T-helper 1 cell treated with Interleukin-12 subunit alpha and Interleukin-12 subunit beta and Interleukin-4 antibody, amounts not matched to agents 30 ng/mL and 1 ng/mL, for 36 hours (primary cell): ENCODE results near the gene CSNK1G1. TPM values are rescaled to one million over a fixed set of nuclear protein-coding genes. Genes with fewer than 3 reads are reported as not detected.
"Not testable (repeated sequence)": the region's sequence is repeated elsewhere in the genome, so short reads cannot be mapped to it uniquely, and the experiment has no call there.

Source experiments
- intact Hi-C: fragments of 100-400 bp; cut with micrococcal nuclease; formaldehyde crosslinking; loops from one replicate; pipeline ENCODE4 v1.15.1; 2024
- total RNA-seq: library from RNA; stranded (reverse); gene quantifications from 2 replicates; pipeline ENCODE4 v1.2.3, GENCODE V29; 2022

Gene CSNK1G1
- total RNA-seq, 1 donor from 2014 or later, result 32.8 TPM

DNA sequence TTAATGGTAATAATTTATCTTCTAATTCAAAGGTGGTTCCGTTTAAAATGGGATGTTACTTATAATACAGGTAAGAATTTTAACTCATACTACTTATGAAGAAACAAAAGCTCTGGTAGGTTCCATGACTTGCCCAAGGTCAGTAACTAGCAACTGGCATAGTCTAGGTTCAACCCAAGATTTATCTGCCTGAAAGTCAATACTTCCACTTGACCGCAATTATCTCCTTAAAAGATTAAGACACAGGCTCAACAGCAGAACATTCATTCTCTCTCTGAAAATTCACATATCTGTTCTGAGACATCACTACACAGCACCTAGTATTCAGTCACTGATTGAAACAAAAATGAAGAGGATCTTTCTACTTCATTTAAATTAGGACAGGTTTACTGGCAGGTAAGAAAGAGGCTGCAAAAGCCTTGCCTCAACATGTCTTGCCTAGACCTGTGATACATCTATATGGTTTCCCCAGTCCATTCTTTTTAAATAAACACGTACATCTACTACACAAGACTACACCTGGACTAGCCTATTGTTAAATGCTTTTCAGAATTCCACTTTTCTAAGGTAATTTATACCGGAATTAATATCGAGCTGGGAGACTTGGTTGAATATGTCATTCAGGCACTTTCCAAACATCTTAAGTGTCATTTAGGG is 1.2 kb downstream of the CSNK1G1 start:
- intact Hi-C loops, result loop anchor here (1.0 kb wide), 1 partner anchor 77 kb away; no protein-coding TSS in a partner anchor

DNA sequence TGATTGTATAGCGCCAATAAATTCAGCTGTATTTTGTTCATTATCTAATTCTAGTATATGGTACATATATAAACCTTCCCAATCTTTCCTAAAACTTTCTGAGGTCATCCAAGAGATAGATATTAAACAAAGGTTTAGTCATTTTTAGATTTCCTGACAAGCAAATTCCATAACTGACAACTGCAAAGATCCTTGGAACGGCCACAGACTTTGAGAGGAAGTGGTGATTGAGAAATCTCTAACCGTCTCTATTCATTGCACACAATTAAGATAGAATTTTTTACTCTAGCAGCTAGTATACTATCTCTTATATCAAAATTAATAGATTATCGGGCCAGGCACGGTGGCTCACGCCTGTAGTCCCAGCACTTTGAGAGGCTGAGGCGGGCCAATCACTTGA is 4.7 kb downstream of the CSNK1G1 start:
- intact Hi-C loops, result no loop called here

DNA sequence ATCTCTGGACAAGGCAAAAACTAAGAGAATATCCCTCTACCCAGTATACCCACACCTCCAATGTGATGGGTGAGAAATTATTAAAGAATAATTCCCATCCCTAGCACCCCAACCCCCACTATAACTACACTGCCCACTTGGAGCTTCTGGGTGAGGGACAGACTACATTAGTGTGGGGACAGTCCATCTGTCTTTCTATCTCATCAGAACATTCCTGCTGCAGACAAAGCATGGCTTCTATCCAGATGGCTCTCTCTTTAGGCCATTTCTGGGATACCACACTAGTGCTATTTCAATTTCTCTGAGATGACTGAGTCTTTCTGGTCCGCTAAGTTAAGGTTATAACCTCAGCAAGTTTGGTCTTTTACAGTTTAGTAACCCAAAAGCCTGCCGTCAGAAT is 6.6 kb downstream of the CSNK1G1 start:
- intact Hi-C loops, result no loop called here

DNA sequence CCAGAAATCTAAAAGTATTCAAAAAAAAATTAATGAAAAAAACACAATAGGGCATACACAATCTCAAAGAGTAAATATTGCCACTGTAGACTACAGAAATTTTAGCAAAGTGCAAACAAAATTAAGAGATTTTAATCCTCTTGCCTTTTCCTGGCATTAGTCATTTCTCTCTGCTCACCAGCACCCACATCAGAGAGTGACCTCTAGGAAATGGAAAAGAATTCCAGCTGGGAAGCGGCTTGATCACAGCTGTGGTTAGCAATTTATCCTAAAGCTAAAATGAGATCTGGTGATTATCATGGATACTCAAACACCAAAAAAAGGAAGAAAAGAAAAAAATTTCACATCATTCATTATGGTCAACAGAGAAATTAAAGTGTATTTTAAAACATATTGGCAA is 7.5 kb downstream of the CSNK1G1 start:
- intact Hi-C loops, result no loop called here

DNA sequence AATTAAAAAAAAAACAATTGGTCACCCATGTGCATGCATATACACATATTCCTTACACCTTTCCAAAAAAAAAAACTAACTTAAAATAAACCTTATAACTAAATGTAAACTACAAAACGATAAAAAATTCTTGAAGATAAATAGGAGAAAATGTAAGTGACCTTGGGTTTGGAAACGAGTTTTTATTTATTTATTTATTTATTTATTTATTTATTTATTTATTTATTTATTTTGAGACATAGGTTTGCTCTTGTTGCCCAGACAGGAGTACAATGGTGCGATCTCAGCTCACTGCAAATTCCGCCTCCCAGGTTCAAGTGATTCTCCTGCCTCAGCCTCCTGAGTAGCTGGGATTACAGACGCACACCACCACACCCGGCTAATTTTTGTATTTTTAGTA is 9.7 kb downstream of the CSNK1G1 start:
- intact Hi-C loops, result not testable (repeated sequence)

DNA sequence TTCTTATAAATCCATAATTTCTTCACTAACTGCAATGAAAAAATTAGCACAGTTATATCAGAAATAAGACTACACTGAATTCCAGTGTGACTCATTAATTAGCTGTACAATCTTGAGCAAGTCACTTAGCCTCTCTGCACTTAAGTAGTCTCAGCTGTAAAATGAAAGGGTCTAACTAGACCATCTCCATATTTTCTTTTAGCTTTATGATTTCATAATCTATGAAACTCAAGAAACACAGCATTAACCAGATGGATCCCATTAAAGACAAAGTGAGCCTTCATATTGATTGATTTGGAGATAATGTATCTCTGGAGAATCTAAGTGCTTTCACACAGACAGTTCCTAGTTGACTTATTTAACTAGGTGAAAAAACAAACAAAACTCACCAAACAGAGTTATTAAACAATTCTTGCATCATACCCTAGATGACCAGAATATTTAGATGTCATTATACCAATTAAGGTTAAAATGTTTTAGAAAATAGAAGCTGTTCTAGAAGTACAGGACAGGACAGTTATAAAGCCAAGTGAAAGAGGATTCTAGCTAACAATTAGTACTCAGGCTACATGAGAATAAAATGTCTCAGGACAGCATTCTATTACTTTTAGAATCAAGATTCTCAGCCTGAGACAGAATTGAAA is 11.2 kb downstream of the CSNK1G1 start:
- intact Hi-C loops, result no loop called here

DNA sequence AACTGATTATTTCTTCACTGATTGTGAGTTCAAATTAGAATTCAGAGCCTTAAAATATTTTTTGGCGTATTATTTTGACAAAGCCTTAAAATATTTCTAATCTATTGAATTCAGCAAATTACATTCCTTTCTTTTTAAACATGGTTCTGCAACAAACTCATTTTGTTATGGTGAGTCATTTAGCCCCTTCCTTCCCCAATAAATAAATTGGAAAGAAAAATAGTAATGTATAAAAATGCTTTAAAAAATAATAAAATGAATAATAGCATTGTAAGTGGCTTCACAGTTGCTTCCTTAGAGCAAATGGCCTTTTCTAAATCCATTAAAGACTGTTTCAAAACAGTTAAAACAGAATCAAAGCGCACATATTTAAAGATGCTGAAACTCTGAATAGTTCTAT is 12.1 kb downstream of the CSNK1G1 start:
- intact Hi-C loops, result no loop called here

DNA sequence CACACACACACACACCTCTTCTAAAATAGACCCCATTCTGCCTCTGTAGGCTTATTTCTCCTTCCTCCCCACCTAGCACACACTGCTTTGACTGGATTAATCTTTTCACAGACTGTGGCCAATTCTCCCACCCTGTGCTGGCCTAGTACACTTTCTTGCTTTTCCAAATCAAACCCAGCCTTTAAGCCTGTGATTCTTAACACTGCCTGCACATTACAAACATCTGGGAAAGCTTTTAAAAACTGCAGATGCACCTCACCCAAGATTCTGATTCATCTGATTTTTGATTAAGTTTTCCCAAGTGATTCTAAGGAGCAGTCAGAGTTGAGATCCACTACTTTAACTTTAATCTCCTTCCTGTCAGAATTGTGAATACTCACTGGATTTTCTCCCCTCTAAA is 12.8 kb downstream of the CSNK1G1 start:
- intact Hi-C loops, result no loop called here

DNA sequence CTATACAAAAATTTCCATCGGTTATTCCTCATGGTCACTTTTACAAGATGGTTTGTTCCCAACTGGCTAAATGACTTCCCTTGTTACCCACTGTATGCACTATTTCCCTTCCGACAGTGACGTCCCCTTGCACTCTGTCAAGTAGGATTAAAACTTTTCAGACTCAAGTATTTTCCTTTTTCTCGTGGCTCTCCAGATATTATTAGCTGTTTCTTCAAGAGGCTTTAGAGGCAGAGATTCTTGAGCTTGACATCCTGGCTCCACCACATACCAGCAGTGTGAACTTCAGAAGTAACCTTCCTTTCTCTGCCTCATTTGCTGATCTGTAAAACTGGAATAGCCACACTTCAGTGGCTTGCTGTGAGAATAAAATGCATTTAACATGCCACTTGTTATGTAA is 14.0 kb downstream of the CSNK1G1 start:
- intact Hi-C loops, result no loop called here

DNA sequence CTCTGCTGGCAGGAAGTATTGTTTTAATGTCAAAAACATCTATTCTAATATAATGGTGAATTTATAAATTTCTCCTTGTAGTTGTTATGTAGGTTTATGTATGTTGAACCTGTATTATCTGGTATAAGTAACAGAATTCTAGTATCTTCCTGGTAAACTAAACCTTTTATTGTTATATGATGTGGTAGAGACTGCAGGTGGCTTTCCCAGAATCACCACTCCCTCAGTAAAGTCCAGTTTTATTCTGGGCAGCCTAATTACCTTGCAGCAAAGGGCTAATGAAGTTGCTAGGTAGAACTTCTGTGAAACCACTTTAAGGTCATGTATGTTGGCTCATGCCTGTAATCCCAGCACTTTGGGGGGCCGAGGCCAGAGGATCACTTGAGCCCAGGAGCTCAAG is 15.6 kb downstream of the CSNK1G1 start:
- intact Hi-C loops, result no loop called here

DNA sequence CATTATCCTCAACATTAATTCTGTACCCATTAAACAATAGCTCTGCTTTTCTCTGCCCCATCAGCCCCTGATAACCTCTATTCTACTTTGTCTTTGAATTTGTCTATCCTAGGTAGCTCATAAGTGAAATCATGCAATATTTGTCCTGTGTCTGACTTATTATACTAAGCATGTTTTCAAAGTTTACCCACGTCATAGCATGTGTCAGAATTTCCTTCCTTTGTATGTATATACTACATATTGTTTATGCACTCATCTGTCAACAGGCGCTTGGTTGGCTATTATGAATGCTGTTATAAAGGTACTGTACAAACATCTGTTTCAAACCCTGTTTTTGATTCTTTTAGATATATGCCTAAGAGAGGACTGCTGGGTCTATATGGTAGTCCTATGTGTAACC is 18.2 kb downstream of the CSNK1G1 start:
- intact Hi-C loops, result loop anchor here (2.0 kb wide), 1 partner anchor 13 kb away; no protein-coding TSS in a partner anchor

DNA sequence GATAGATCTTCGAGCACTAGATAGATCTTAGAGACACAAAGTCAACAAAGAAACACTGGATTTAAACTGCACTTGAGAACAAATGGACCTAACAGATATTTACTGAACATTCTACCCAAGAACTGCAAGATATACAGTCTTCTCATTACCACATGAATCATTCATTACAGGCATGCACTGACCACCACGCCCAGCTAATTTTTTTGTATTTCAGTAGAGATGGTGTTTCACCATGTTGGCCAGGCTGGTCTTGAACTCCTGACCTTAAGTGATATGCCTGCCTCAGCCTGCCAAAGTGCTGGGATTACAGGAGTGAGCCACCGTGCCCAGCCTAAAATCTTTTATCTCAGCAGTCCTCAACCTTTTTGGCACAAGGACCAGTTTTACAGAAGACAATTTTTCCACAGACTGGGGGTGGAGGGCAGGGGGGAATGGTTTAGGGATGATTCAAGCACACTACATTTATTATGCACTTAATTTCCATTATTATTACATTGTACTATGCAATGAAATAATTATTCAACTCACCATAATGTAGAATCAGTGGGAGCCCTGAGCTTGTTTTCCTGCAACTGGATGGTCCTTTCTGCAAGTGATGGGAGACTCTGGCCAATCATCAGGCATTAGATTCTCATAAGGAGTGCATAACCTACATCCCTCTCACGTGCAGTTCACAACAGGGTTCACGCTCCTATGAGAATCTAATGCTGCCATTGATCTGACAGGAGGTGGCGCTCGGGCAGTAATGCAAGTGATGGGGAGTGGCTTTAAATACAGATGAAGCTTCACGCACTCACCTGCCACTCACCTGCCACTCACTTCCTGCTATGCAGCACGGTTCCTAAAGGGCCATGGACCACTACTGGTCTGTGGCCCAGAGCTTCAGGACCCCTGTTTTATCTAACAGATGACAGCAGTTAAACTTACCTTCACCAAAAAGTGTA is 21.7 kb downstream of the CSNK1G1 start:
- intact Hi-C loops, result no loop called here

DNA sequence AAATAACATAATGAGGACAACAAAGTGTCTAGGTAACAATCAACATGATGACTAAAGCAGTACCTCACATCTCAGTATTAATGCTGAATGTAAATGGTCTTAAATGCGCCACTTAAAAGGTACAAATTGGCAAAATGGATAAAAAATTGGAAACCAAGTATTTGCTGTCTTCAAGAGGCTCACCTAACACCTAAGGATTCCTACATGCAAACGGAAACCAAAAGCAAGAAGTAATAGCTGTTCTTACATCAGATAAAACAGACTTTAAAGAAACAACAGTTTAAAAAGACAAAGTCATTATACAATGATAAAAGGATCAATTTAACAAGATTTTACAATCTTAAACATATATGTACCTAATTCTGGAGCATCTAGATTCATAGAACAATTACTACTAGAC is 22.5 kb downstream of the CSNK1G1 start:
- intact Hi-C loops, result no loop called here

DNA sequence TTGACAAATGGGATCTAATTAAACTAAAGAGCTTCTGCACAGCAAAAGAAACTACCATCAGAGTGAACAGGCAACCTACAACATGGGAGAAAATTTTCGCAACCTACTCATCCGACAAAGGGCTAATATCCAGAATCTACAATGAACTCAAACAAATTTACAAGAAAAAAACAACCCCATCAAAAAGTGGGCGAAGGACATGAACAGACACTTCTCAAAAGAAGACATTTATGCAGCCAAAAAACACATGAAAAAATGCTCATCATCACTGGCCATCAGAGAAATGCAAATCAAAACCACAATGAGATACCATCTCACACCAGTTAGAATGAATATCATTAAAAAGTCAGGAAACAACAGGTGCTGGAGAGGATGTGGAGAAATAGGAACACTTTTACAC is 24.3 kb downstream of the CSNK1G1 start:
- intact Hi-C loops, result not testable (repeated sequence)

DNA sequence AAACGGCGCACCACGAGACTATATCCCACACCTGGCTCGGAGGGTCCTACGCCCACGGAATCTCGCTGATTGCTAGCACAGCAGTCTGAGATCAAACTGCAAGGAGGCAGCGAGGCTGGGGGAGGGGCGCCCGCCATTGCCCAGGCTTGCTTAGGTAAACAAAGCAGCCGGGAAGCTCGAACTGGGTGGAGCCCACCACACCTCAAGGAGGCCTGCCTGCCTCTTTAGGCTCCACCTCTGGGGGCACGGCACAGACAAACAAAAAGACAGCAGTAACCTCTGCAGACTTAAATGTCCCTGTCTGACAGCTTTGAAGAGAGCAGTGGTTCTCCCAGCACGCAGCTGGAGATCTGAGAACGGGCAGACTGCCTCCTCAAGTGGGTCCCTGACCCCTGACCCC is 29.0 kb downstream of the CSNK1G1 start:
- intact Hi-C loops, result not testable (repeated sequence)

DNA sequence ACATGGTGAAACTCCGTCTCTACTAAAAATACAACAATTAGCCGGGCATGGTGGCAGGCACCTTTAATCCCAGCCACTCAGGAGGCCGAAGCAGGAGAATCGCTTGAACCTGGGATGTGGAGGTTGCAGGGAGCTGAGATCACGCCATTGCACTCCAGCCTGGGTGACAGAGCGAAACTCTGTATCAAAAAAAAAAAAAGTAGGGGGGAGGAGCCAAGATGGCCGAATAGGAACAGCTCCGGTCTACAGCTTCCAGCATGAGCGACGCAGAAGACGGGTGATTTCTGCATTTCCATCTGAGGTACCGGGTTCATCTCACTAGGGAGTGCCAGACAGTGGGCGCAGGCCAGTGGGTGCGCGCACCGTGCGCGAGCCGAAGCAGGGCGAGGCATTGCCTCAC is 29.5 kb downstream of the CSNK1G1 start:
- intact Hi-C loops, result not testable (repeated sequence)

DNA sequence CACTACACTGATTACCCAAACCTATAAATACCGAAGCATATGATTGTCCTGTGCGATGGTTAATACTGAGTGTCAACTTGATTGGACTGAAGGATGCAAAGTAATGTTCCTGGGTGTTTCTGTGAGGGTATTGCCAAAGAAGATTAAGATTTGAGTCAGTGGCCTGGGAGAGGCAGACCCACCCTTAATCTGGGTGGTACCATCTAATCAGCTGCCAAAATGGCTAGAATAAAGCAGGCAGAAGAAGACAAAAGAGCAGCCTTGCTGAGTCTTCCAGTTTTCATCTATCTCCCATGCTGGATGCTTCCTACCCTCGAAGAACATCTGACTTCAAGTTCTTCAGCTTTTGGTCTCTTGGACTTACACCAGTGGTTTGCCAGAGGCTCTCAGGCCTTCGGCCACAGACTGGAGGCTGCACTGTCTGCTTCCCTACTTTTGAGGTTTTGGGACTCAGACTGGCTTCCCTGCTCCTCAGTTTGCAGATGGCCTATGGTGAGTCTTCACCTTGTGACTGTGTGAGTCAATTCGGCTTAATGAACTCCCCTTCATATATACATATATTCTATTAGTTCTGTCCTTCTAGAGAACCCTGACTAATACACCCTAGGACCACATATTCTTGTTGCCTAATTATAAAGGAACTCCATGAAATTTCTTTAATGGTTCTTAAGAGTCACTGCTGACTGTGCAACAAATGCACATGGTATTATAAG is 31.7 kb downstream of the CSNK1G1 start:
- intact Hi-C loops, result loop anchor here (2.0 kb wide), 1 partner anchor 14 kb away; no protein-coding TSS in a partner anchor

DNA sequence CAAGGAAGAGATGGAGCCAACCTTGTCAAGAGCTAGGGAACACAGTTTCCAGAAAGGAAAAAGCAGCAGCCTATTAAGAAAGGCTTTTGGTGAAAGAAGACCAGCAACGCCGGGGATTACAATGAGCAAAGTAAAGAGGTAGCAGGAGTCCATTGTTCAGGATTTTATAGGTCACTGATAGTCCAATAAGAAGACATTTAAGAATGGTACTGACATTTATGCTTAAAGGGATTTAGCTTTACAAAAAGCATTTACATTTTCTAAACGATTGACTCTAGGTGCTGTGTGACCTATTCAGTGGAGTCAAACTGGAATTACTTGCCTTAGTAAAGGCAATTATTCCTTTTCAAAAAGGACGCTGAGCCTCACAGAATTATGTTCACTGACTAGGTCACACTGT is 40.8 kb downstream of the CSNK1G1 start:
- intact Hi-C loops, result no loop called here

DNA sequence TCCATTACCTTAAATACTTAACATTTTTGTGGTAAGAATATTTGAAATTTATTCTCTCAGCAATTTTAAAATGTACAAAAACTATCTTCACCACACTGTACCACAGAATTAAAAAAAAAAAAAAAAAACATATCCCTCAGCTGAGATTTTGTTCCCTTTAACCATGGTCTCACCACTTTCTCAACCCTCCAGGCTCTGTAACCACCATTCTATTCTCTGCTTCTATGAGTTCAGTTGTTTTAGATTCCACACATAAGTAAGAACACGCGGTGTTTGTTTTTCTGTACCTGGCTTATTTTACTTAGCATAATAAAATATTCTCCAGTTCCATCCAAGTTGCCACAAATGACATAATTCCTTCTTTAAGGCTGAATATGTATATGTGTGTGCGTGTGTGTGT is 41.5 kb downstream of the CSNK1G1 start:
- intact Hi-C loops, result no loop called here

DNA sequence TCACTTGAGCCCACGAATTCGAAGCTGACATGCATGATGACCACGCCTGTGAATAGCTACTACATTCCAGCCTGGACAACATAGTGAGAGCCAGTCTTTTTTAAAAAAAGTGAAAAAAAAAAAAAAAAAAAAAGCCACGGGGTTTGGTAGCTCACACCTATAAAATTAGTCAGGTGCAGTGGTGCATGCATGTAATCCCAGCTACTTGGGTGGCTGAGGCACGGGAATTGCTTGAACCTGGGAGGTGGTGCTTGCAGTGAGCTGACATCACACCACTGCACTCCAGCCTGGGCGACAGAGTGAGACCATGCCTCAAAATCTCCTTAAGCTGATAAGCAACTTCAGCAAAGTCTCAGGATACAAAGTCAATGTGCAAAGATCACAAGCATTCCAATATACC is 44.4 kb downstream of the CSNK1G1 start:
- intact Hi-C loops, result no loop called here

DNA sequence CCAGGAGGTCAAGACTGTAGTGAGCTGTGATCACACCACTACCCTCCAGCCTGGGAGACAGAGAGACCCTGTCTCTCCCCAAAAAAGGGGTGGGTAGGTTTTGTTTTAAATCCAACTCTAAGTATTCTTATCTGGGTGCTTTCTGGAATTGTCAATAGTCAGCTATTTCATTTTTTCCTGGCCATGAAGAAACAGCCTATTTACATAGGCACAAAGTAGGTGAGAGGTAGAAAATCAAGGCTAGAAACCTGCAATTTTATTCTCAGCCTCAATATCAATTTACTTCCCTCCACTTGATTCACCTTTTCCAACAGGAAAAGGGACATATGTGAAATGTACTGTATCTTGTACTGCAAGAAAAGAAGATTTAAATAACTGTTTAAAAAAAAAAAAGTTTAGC is 45.9 kb downstream of the CSNK1G1 start:
- intact Hi-C loops, result no loop called here
